NCI-H774 (cell line): ENCODE measurements around the gene RBP5.

Experiments
- DNase-seq: peaks from one replicate; lab custom pipeline; 2025; lab: John Stamatoyannopoulos, UW

Gene RBP5

GRCh38 chr12:7145671-7146070 is 17.0 kb upstream of the RBP5 start:
- no peak for DNase-seq

GRCh38 chr12:7144414-7145120 is 15.9 kb upstream of the RBP5 start:
- DNase-seq, result no peak

- DNase-seq, result no peak
These were observed 14.9 kb upstream of the RBP5 start for GRCh38 chr12:7143564-7143963.

GRCh38 chr12:7142809-7143465 is 14.2 kb upstream of the RBP5 start:
- no peak for DNase-seq

DNA sequence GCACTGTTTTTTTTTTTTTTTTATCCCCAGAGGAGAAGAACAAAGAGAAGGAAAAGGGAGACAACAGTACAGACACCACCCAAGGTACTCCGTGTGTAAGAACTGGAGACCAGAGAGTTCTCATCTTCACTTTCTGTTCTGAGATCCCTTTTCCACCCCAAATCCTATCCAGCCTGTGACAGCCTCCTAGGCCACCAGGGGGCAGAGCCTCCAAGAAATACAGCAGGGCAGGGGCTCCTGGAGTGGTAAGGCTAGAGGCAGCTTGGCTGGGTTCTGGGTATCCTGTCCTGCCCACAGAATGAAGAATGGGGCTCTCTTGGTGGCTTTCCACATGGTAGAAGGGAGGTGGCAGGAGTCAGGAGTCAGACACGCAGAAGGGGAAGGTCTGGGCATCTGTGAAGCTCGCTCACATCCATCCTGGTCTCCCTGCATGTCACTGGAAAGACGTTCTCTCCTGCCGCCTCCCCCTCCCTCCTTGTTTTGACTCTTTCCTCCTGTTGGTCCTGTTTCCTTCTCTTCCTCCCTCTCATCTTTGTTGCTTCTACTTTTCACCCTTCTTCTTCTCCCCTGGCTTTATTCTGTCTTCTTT is 13.5 kb upstream of the RBP5 start:
- peak; percentile 20 for DNase-seq

DNA sequence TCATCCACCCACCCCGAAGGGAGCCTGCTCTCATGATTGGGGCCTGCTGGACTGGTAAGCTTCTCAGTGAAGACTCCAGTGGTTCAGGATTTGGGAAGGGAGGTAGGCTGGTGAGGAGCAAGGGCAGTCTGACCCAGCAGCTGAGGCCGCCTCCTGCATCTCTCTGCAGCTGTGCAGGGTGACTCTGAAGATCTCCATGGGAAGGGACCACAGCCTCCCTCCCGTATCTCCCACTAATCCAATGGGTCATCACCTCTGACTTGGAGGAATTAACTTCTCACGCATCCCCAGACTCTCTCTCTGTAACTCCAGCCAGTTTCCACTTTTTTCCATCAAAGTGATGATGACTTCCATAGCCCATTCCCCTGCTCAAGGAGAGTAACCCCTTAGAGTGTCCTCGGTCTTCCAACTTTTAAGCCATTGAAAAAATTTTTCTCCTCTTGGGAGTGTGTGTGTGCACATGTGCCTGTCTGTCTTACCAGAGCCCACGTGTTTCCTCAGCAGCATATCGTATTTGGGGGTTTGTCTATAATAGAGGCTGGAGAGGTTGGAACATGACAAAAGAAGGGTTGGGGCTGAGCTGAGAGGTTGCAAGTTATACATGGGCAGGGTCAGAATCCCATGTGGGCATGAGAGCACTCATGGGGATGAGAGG is 12.8 kb upstream of the RBP5 start:
- DNase-seq, result no peak

GRCh38 chr12:7139200-7139599 is 10.5 kb upstream of the RBP5 start:
- DNase-seq, result no peak

DNA sequence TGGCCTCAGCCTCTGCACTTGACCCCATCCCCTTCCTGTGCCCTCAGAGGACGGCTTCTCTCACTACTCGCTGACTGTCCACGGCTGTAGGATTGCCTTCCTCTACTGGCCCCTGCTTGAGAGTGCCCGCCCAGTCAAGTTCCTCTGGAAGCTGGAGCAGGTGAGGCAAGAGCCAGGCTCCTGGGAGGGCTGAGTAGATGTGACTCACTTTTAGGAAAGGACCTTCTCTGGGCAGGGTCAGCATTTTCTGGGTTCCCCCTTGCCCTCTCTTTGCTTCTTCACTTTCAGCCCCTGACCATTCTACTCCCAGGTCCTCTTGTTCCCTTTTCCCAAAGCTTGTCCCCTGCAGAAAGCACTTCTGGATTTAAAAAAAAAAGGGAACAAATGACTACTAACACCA is 9.2 kb upstream of the RBP5 start:
- DNase-seq, result no peak

GRCh38 chr12:7136676-7137075 is 8.0 kb upstream of the RBP5 start:
- no peak for DNase-seq

GRCh38 chr12:7136071-7136470 is 7.4 kb upstream of the RBP5 start:
- DNase-seq, result no peak

- DNase-seq, result no peak
These were observed 5.9 kb upstream of the RBP5 start for GRCh38 chr12:7134396-7135166.

GRCh38 chr12:7131502-7131866 is 2.8 kb upstream of the RBP5 start:
- DNase-seq, result no peak

- peak; percentile 25 for DNase-seq
These were observed 2.2 kb upstream of the RBP5 start for GRCh38 chr12:7130701-7131501.

- DNase-seq, result peak; percentile 90
These were observed 1.4 kb upstream of the RBP5 start, which contains the start of gene CLSTN3 for GRCh38 chr12:7129872-7130691. Gene CLSTN3, plus strand, starts transcription at chr12:7130371. Its CDS starts 278 bp downstream, at chr12:7130649.

DNA sequence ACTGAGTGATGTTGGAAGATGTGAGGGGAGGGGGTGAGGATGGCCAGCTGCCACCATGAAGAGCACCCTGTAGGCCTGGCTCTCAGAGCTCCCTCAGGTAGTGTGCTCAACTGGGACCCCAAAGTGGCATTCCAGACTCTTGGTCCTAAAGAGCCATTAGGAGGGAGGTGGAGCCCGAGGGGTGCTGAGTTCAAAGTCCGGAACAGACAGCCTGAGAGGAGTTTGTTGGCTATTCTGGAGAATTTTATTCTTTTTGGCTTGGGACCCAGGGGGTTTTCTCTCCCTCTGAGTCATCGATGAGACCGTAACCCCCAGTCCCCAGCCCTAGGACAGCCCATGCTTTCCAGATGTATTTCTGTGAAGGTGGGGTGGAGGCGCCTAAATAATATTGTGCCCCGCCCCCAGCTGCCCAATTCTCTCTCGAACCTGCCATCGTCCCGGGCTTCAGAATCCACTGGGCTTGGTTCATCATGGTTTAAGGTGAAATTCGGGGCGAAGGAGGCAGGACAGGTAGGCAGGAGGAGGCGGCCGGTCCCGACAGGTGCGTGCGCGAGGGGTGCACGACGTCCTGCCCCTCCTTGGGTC is 690 bp upstream of the RBP5 start:
- no peak for DNase-seq

GRCh38 chr12:7127916-7128626 is 618 bp downstream of the RBP5 start:
- DNase-seq, result no peak

- no peak for DNase-seq
These were observed 3.0 kb downstream of the RBP5 start for GRCh38 chr12:7125632-7126227.

DNA sequence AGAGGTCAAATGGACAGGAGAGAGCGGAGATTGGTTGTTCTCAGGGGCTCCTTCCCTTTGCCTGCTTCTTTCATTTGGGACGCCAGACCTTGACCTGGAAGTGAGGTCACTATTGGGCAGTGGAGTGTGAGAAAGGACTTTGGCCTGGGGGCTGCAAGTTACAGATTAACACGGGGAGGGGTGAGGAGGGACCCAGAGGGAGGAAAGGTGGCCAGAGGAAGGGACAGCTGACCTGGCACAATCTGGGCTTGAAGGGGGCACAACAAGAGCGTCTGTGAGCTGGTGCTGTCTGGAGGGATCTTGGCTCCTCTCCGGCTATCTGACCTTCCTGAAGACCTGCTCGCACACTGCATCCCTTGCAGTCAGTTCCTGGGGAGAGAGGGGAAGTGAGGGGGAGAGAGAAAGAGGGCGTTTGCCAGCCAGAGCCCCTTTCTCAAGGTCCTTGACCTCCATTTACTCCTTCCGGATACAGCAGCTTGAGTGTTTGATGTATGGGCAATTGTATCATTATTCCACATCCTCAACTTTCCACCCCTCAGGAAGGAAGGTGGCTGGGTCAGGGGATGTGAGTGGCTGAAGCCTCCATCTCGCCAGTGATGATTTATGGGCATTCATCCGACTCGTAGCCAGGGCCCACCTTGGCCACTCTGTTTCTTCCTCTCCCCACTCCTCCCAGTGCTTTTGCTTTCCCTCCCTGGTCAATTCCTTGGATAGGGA is 4.7 kb downstream of the RBP5 start:
- no peak for DNase-seq
